ENCODE measurements around the gene ZBTB7A.

DNA sequence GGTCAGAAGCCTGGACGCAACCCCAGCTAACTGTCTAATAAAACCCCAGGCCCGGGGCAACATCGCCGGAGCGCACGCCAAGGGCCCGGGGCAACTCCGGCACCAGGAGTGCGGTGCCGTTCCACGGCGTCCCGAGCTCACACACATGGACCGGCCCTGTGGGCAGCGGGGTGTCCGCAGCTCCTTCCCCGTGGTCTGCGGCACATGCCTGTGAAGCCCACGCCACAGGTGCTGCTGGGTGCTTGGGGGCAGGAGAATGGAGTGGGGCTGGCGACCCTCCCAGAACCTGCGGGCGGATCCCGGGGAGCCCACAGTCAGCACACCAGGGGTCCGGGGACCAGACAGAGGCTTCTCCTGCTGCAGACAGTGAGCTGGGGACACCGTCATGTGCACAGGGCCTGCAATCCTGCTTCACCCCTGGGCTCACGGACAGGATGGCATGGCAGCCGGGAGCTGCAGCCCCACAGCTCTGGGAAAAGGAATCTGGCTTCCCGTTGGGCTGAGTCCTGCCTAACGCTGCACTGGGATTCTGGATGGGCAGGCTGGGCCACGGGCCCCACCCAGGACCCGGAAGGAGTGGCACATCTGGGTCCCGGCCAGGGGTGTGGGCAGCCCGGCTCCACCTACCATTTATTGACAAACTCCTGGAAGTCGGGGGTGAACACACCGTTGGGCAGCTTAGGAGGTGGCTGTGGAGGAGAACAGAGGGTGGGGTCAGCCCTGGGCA, 28.2 kb upstream of the ZBTB7A start:
- TF ChIP-seq CTCF (IDR thresholded peaks at IDR 0.05; ENCODE audit: borderline replicate concordance, extremely low read depth, low read length, poor library complexity, severe bottlenecking): no peak
- no peak for TF ChIP-seq EZH2 (IDR thresholded peaks at IDR 0.05; ENCODE audit: borderline replicate concordance, low read depth, low read length, severe bottlenecking)

Data from DND-41 (cell line).